ENCODE data around the gene MAML2.
A peak's percentile ranks its signal among the peaks of the same experiment; 100 is the strongest.

The MAML2 gene

DNA sequence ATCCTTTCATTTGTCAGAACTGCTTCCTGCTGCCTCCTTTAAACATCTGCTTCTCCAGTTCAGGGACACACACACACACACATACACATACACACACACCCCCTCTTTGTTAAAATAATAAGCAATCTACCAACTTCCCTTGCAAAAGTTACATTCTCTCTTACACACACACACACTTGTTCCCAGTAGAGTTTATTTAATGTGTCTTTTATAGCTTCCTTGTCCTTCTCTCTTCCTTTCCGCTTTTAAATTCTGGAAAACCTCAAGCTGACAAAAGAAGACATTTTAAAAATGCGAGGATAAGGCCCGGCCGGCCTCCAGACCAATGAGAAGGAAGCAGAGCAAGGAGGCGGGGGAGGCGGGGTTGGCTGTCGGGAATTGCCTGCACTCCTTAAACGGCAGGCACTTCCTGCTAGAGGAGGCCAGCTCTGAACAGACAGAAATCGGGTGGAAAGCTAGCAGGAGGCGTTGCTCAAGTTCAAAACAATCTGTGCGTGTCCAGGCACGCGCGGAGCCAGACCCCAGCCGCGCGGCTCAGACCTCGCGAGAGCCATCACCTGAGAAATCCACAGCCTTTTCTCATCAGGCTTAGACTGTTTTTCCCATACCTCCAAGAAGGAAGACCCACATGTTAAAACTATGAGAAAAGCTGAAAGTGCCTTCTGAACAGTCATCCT lies 99.9 kb downstream of the MAML2 start:
- Mint-ChIP-seq H3K27ac (peak overlapping the region; percentile 91), H3K9me3 (ENCODE audit: low read depth) (no peaks in the 10 kb centered on the region), H3K36me3 (peaks cover 5% of the 10 kb centered on the region), H3K4me1 (ENCODE audit: low read depth) (peaks cover 66% of the 10 kb centered on the region), H3K27me3 (no peaks in the 10 kb centered on the region), H3K4me3 (peak overlapping the region; percentile 83)

DNA sequence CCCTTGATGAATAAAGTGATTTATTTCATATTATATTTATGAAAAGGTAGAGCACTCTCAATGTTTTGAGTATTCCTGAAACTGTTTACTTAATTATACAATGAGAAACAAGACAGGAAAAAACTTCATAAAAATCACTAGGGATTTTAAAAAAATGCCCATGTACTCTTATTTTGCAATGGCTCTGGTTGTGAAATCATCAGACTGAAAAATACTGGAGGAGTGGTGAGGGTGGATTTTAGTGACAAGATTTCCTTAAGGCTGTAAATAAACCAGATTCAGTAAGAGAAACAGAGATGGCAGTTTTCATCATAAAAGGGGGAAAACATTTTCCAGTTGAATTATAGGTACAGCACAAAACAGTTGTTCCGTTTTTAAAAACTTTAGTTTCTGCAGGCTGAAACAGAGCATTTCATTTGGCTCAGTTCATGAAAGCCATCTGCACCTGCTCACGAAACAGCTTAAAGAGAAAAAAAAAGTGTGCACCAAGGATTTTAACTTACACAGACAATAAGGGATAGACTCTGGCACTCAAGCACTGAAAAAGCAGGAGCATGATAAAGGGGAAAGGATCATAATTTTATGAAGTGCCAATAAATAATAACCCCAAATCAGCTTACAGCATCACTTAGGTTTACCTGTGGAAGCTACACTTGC lies 100.7 kb downstream of the MAML2 start:
- peak overlapping the region; percentile 91 for H3K27ac Mint-ChIP-seq
- H3K9me3 Mint-ChIP-seq (ENCODE audit: low read depth), result no peaks in the 10 kb centered on the region
- peak overlapping the region; percentile 83 for H3K4me3 Mint-ChIP-seq
- peaks cover 60% of the 10 kb centered on the region for H3K4me1 Mint-ChIP-seq (ENCODE audit: low read depth)
- H3K36me3 Mint-ChIP-seq, result peaks cover 5% of the 10 kb centered on the region
- no peaks in the 10 kb centered on the region for H3K27me3 Mint-ChIP-seq

DNA sequence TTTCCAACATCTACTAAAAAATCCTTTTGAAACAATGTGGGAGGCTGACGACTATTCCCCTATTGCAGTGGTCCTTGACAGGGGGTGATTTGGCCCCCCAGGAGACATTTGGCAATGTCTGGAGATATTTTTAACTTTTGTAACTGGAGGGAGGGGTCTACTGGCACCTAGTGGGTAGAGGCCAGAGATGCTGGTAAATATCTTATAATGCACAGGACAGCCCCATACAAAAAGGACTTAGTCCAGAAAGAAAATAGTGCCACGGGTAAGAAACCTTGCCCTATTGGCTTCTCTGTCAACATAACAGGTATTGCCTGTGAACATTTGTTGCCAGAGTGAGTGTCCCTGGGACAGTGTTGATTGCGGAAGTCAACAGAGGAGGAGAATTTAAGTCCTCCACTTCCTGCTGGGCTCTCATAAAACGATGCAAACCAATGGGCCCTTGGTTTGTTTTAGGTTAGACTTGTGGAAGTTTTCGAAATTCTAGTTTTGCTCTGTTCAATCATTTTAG lies 101.6 kb downstream of the MAML2 start:
- Mint-ChIP-seq H3K4me1 (ENCODE audit: low read depth) (peaks cover 52% of the 10 kb centered on the region), H3K27me3 (no peaks in the 10 kb centered on the region), H3K9me3 (ENCODE audit: low read depth) (no peaks in the 10 kb centered on the region), H3K27ac (peak overlapping the region; percentile 77), H3K4me3 (no peak overlapping the region), H3K36me3 (peaks cover 2% of the 10 kb centered on the region)

DNA sequence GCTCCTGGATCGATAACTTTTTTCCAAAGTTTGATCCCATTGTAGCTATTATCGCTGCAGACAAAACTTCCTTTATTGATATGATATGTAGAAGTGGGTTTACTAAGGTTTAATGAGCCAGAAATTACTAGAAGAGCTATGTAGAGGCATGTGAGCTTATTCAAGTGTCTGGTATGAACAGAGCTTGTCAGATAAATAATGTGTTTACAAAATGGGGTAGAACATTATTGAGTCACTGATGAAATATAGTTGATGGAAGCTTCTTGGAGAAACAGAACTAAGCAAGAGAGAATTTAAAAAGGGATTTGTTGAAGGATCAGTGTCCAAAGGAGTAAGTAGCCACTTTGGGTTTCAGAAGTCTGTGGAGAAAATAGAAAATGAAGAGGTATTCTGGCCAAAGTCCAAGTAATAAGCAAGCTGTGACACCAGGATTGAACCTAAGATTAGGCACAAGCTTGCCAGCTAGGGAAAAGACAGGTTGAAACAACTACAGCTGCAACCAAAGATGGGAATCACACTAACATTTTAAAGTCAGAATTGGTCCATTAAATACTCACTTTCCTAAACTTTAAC lies 104.3 kb downstream of the MAML2 start:
- H3K36me3 Mint-ChIP-seq, result peaks cover 11% of the 10 kb centered on the region
- no peaks in the 10 kb centered on the region for H3K27me3 Mint-ChIP-seq
- no peaks in the 10 kb centered on the region for H3K9me3 Mint-ChIP-seq (ENCODE audit: low read depth)
- H3K4me1 Mint-ChIP-seq (ENCODE audit: low read depth), result peaks cover 56% of the 10 kb centered on the region
- H3K27ac Mint-ChIP-seq, result no peak overlapping the region
- H3K4me3 Mint-ChIP-seq, result no peak overlapping the region

DNA sequence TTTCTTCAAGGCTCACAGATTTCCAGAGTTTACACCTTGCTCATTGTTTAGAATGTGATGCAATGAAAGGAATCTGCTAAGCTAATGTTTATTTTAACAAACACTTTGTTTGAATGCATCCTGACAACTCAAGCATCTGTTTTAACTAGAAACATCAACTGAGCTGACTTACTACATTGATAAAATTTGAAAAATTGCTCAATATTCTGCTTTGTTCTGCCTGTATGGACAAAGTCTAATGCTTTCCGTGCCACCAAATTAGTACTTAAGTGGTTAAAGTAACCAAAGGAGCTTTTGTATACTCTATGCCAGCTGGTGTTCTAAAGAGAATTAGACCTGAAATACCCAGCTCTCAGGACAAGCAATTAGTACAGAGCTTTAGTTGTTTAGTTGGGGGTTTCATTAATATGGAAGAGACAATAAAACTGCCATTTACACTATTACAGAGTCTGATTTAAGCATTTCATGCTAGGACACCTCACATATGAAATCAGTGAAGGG lies 105.2 kb downstream of the MAML2 start:
- Mint-ChIP-seq H3K4me3 (no peak overlapping the region), H3K36me3 (peaks cover 12% of the 10 kb centered on the region), H3K4me1 (ENCODE audit: low read depth) (peaks cover 52% of the 10 kb centered on the region), H3K27me3 (no peaks in the 10 kb centered on the region), H3K27ac (no peak overlapping the region), H3K9me3 (ENCODE audit: low read depth) (no peaks in the 10 kb centered on the region)

DNA sequence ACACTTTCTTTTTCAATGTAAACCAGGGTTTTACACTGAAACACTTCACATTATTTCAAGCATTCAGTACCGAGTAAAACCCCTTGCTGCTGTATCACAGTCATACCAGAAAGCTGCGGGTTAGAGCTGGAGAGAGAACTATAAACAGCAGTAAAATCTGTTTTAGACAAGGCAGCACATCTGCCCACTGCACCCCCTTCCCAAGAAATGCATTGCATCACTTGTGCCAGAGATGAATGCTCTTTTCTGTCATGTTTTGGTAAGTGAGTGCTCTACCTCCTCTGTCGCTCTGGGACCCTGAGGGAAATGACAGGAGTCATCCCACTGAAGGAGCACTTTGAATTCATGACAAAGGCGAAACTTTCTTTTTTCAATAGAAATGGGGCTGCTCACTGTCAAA lies 107.2 kb downstream of the MAML2 start:
- Mint-ChIP-seq H3K27me3 (no peaks in the 10 kb centered on the region), H3K9me3 (ENCODE audit: low read depth) (no peaks in the 10 kb centered on the region), H3K4me1 (ENCODE audit: low read depth) (peaks cover 47% of the 10 kb centered on the region), H3K4me3 (peak overlapping the region; percentile 51), H3K36me3 (peaks cover 26% of the 10 kb centered on the region), H3K27ac (peak overlapping the region; percentile 88)

DNA sequence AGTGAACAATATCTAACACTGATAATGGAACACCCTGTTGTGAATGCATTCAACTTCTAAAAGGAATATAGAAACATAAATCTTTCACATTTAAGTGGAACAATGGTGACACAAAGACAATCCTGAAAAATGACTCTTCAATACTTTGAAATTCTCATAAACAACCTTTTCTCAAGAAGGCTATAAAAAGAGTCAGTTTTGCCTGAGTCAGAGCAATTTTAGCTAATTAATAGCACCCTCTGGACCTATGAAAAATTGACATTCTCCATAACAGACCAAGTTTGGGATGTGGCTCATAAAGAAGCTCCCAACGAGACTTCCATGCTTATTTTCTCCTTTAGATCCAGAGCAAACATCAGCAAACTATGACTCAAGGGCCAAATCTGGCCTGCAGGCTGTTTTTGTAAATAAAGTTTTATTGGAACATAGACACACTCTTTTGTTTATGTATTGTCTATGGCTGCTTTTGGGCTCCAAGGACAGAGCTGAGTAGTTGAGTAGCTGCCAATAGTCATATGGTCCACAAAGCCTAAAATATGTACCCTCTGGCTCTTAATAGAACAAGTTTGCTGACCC lies 108.0 kb downstream of the MAML2 start:
- H3K4me3 Mint-ChIP-seq, result peak overlapping the region; percentile 51
- H3K27me3 Mint-ChIP-seq, result no peaks in the 10 kb centered on the region
- peaks cover 52% of the 10 kb centered on the region for H3K4me1 Mint-ChIP-seq (ENCODE audit: low read depth)
- peaks cover 27% of the 10 kb centered on the region for H3K36me3 Mint-ChIP-seq
- H3K9me3 Mint-ChIP-seq (ENCODE audit: low read depth), result no peaks in the 10 kb centered on the region
- peak overlapping the region; percentile 88 for H3K27ac Mint-ChIP-seq

DNA sequence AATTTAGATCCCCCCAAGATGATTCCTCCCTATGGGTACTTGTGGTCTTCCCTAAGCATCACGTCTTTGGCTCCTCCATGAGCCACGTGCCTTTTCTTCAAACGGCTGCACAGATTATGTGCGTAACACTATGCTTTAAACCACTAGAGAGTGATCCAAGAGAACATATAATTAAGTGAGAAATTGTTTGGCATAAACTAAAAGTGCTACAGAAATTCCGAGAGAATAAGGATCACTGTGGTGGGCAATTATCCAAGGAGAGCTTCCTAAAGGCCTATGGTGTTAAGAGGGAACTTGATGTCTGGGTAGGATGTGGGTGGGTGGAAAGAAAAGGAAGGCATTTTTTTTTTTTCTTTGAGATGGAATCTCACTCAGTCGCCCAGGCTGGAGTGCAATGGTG lies 110.9 kb downstream of the MAML2 start:
- Mint-ChIP-seq H3K27ac (peak overlapping the region; percentile 75), H3K9me3 (ENCODE audit: low read depth) (no peaks in the 10 kb centered on the region), H3K27me3 (no peaks in the 10 kb centered on the region), H3K36me3 (peaks cover 30% of the 10 kb centered on the region), H3K4me3 (no peak overlapping the region), H3K4me1 (ENCODE audit: low read depth) (peaks cover 80% of the 10 kb centered on the region)

DNA sequence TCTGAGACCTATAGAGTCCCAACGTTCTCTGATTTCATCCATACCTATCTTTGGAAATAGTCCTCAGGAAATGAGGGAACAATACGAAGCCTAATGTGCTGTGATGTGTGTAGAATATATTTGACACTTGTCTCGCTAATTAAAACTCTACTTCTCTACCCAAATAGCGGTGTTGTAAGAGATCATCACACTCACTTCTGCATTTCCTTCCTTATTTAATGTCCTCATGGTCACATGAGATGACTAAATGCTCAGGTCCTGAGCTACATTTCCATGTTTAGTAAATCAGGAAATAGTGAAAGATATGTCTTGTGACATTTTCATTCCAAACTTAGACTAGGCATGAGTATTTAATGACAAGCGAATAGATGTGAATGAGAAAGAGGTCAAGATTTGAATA lies 112.3 kb downstream of the MAML2 start:
- Mint-ChIP-seq H3K9me3 (ENCODE audit: low read depth) (no peaks in the 10 kb centered on the region), H3K27me3 (no peaks in the 10 kb centered on the region), H3K27ac (peak overlapping the region; percentile 56), H3K4me1 (ENCODE audit: low read depth) (peaks cover 82% of the 10 kb centered on the region), H3K36me3 (peaks cover 33% of the 10 kb centered on the region), H3K4me3 (no peak overlapping the region)

DNA sequence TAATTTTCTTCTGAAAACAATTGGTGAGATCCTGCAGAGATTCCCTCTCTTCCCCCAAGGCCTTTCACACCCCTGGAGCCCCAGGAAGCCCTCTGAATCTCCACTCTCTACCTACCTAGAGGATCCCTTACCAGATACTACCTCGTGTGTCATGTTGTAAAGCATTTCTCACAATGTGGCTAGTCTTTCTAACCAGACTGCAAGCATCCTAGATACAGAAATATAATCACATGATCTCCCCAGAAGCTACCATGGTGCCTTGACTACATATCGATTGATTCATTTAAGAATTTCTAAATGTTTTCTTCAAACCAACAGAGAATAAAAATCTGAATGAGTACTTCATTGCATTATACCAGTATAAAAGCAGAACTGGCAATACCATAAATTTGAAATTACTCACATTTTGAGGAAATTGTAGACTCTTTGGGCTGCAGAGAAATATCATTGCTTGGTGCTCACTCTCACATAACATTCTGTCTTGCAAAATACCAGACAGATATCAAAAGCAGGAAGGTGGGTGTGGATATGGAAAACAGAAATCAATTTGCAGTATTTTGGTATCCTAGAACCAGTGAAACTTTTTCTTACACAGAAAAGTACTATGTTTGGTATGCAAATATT lies 113.5 kb downstream of the MAML2 start:
- Mint-ChIP-seq H3K36me3 (peaks cover 30% of the 10 kb centered on the region), H3K4me1 (ENCODE audit: low read depth) (peaks cover 81% of the 10 kb centered on the region), H3K27ac (peak overlapping the region; percentile 91), H3K4me3 (peak overlapping the region; percentile 36), H3K27me3 (no peaks in the 10 kb centered on the region), H3K9me3 (ENCODE audit: low read depth) (no peaks in the 10 kb centered on the region)

DNA sequence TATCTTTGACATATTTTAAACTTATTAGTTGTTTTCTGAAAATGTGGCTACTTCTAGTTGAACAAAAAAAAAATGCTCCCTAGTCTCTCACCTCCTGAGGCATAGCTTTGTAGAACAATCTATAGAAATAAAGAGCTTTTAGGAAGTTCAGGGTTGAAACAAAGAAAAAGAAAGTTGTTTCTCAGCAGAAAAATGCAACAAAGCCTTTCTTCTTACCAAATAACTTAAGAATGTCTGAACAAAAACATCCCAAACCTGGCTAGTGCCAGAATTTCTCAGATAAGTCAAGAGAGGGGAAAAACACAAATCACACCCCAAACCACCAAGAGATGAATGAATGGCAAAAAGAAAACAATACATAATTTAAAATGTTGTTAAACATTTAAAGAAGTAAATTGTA lies 114.1 kb downstream of the MAML2 start:
- H3K27ac Mint-ChIP-seq, result peak overlapping the region; percentile 91
- no peaks in the 10 kb centered on the region for H3K9me3 Mint-ChIP-seq (ENCODE audit: low read depth)
- peaks cover 82% of the 10 kb centered on the region for H3K4me1 Mint-ChIP-seq (ENCODE audit: low read depth)
- no peaks in the 10 kb centered on the region for H3K27me3 Mint-ChIP-seq
- peaks cover 32% of the 10 kb centered on the region for H3K36me3 Mint-ChIP-seq
- peak overlapping the region; percentile 52 for H3K4me3 Mint-ChIP-seq

DNA sequence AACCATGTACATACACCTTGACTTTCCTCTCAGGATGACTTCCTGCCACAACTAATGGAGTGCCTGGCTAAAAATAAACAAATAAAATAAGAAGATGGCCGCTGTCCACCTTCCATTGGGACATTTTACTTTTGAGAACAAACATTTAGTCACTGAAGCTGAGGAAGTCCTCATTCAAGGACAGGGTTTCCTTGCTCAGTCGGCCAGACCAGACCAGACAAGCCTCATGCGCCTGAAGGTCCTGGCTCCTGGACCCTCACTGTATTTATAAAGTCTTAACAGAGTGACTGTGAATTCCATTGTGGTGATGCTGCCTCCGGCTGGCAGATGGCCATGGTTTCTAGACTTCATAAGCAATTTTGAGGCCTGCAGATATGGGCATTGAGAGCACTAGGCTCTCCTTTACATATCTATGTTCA lies 114.5 kb downstream of the MAML2 start:
- Mint-ChIP-seq H3K9me3 (ENCODE audit: low read depth) (no peaks in the 10 kb centered on the region), H3K36me3 (peaks cover 28% of the 10 kb centered on the region), H3K4me3 (no peak overlapping the region), H3K4me1 (ENCODE audit: low read depth) (peaks cover 82% of the 10 kb centered on the region), H3K27me3 (no peaks in the 10 kb centered on the region), H3K27ac (peak overlapping the region; percentile 91)

DNA sequence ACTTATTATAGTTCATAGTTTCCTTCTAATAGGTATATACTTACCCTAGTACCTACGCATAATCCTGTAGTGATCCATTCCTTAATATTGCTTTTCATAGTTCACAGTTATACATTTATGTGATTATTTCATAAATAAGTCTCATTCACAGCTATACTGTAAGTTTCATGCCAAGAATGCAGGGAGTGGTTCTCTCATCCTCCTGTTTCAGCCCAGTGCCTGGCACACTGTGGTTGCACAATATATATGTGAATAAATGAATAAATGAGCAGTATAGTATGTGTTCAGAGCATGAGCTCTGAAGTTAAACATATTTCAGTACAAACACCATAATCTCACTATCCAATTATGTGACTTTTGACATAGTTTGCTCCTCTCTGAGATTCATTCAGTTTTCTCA lies 115.8 kb downstream of the MAML2 start:
- Mint-ChIP-seq H3K36me3 (peaks cover 28% of the 10 kb centered on the region), H3K9me3 (ENCODE audit: low read depth) (no peaks in the 10 kb centered on the region), H3K27ac (peak overlapping the region; percentile 78), H3K27me3 (no peaks in the 10 kb centered on the region), H3K4me3 (no peak overlapping the region), H3K4me1 (ENCODE audit: low read depth) (peaks cover 86% of the 10 kb centered on the region)

DNA sequence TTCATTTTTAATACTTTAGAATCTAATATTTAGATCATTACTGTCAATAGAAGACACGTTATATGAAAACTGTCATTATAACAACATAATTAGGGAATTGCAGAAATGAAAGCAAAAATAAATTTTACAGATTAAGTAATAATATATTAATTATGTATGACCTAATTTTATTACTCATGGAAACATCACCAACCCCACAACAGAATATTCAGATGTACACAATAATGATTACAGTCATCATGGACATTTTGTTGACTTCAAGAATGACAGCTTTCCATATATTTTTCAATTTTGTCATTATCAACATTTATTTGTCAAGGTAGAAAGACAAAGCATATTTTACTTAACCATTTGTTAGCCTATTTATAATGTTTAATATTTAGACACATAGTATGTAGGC lies 119.9 kb downstream of the MAML2 start:
- Mint-ChIP-seq H3K4me3 (no peak overlapping the region), H3K4me1 (ENCODE audit: low read depth) (peaks cover 85% of the 10 kb centered on the region), H3K27me3 (no peaks in the 10 kb centered on the region), H3K9me3 (ENCODE audit: low read depth) (no peaks in the 10 kb centered on the region), H3K36me3 (peaks cover 11% of the 10 kb centered on the region), H3K27ac (peak overlapping the region; percentile 71)

Measured in activated naive CD8-positive, alpha-beta T cell (primary cell).